HUES6 (cell line): ENCODE results near the gene MMEL1.
"Not testable (repeated sequence)": the region's sequence is repeated elsewhere in the genome, so short reads cannot be mapped to it uniquely, and the experiment has no call there.

Experiments used
- H3K27ac ChIP-seq: 2 replicates; pipeline ENCODE4 v1.7.0; 2013; ENCODE audit warnings: low read depth, mild to moderate bottlenecking, low read length, inconsistent platforms
- H3K27me3 ChIP-seq: 2 replicates; pipeline ENCODE4 v1.6.1; 2013; ENCODE audit warnings: low read length; ENCODE audit not compliant: control insufficient read depth, insufficient read depth
- H3K36me3 ChIP-seq: 2 replicates; pipeline ENCODE4 v1.6.1; 2013; ENCODE audit warnings: low read length; ENCODE audit not compliant: control insufficient read depth, insufficient read depth
- H3K4me1 ChIP-seq: 2 replicates; pipeline ENCODE4 v1.6.1; 2013; ENCODE audit warnings: low read length; ENCODE audit not compliant: control insufficient read depth, insufficient read depth
- H3K4me3 ChIP-seq: 2 replicates; pipeline ENCODE4 v1.5.1; 2013; ENCODE audit warnings: low read depth, low read length
- H3K9ac ChIP-seq: one replicate; pipeline ENCODE4 v1.6.1; 2013; ENCODE audit warnings: mild to moderate bottlenecking, low read length
- H3K9me3 ChIP-seq: 2 replicates; pipeline ENCODE4 v1.6.1; 2013; ENCODE audit warnings: low read depth, low read length; ENCODE audit not compliant: control insufficient read depth, insufficient read depth

Gene MMEL1

GRCh38 chr1:2652152-2652925 lies 19.5 kb upstream of the MMEL1 start:
- H3K9ac ChIP-seq, H3K4me3 ChIP-seq, H3K4me1 ChIP-seq, H3K36me3 ChIP-seq, H3K27ac ChIP-seq: not testable (repeated sequence)
- Histone ChIP-seq H3K9me3 (peaks cover 75% of the 10 kb centered on the region), H3K27me3 (peaks cover 79% of the 10 kb centered on the region)

- H3K4me1 ChIP-seq, result no peaks in the 10 kb centered on the region
- peaks cover 74% of the 10 kb centered on the region for H3K27me3 ChIP-seq
- no peak overlapping the region for H3K9ac ChIP-seq
- H3K36me3 ChIP-seq, result no peaks in the 10 kb centered on the region
- H3K9me3 ChIP-seq, result peaks cover 76% of the 10 kb centered on the region
- no peak overlapping the region for H3K27ac ChIP-seq
- no peak overlapping the region for H3K4me3 ChIP-seq
These were observed 18.3 kb upstream of the MMEL1 start for GRCh38 chr1:2650967-2651645.

DNA sequence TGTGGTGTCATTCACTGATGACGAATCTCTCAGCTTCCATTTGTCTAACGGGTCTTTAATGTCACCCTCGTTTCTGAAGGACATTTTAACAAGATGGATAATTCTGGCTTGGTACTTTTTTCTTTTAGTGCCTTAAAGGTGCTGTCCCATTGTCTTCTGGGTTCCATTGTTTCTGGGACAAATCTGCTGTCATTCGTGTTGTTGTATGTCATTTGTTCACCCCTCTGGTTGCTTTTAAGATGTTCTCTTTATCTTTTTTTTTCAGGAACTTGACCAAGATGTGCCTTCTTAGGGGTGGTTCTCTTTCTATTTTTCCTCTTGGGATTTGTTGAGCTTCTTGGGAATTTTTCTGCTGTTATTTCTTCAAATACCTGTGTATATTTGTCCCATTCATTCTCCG lies 14.0 kb upstream of the MMEL1 start:
- Histone ChIP-seq H3K27ac (no peak overlapping the region), H3K9ac (no peak overlapping the region), H3K4me1 (peaks cover 6% of the 10 kb centered on the region; the same call in 1 of the 2 replicates), H3K4me3 (no peak overlapping the region), H3K9me3 (peaks cover 44% of the 10 kb centered on the region), H3K27me3 (peaks cover 53% of the 10 kb centered on the region), H3K36me3 (no peaks in the 10 kb centered on the region)

DNA sequence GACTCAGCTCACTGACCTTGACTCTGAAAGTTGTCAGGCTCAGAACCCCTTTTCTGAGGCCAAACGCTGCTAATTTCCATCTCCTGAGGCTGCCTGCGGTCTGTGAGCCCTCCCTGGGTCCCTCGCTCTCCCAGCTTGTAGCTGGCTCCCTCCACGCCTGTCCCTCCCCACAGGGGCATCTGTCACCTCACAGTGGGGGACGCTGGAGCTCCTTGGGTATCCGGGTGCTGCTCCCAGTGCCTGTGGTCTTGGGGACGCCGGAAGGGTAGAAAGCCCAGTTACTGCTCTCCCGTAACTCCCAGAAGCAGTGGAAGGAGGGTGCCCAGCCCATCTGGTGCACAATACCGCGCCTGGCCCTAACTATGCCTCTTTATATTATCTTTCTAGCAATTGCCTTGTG lies 13.0 kb upstream of the MMEL1 start:
- Histone ChIP-seq H3K4me1 (peaks cover 10% of the 10 kb centered on the region), H3K36me3 (no peaks in the 10 kb centered on the region), H3K4me3 (no peak overlapping the region), H3K9me3 (peaks cover 39% of the 10 kb centered on the region), H3K27me3 (peaks cover 42% of the 10 kb centered on the region), H3K9ac (no peak overlapping the region), H3K27ac (no peak overlapping the region)

GRCh38 chr1:2645143-2645542 lies 12.3 kb upstream of the MMEL1 start:
- Histone ChIP-seq H3K9ac (no peak overlapping the region), H3K27me3 (peaks cover 36% of the 10 kb centered on the region), H3K9me3 (peaks cover 32% of the 10 kb centered on the region), H3K27ac (no peak overlapping the region), H3K36me3 (no peaks in the 10 kb centered on the region), H3K4me1 (peaks cover 10% of the 10 kb centered on the region), H3K4me3 (no peak overlapping the region)

- Histone ChIP-seq H3K9ac (no peak overlapping the region), H3K27ac (no peak overlapping the region), H3K4me1 (peaks cover 10% of the 10 kb centered on the region), H3K9me3 (peaks cover 31% of the 10 kb centered on the region), H3K4me3 (no peak overlapping the region), H3K36me3 (no peaks in the 10 kb centered on the region), H3K27me3 (peaks cover 31% of the 10 kb centered on the region)
These were observed 11.8 kb upstream of the MMEL1 start for GRCh38 chr1:2644591-2645101.

DNA sequence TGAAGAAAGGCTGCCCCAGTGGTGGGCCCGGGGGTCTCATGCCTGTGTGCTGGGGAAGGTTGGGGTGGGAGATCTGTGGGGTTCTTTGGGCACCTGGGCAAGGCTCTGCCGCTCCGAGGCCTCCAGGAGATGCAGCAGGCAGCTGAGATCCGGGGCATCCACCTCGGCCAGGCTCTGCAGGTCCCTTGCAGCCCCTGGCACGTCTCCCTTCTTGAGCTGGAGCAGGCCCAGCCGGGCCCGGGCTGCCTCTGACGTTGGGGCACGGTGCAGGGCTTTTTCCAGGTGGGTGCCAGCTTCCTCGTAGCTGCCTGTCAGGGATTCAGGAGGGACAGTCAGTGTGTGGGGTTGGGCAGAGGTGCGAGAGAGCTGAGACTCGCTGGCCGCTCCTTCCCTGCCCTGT lies 11.4 kb upstream of the MMEL1 start:
- no peaks in the 10 kb centered on the region for H3K36me3 ChIP-seq
- peaks cover 30% of the 10 kb centered on the region for H3K27me3 ChIP-seq
- no peak overlapping the region for H3K27ac ChIP-seq
- no peak overlapping the region for H3K9ac ChIP-seq
- H3K4me1 ChIP-seq, result peaks cover 10% of the 10 kb centered on the region
- no peak overlapping the region for H3K4me3 ChIP-seq
- H3K9me3 ChIP-seq, result peaks cover 28% of the 10 kb centered on the region

GRCh38 chr1:2643414-2644077 lies 10.7 kb upstream of the MMEL1 start:
- peaks cover 30% of the 10 kb centered on the region for H3K27me3 ChIP-seq
- no peaks in the 10 kb centered on the region for H3K36me3 ChIP-seq
- H3K9me3 ChIP-seq, result peaks cover 22% of the 10 kb centered on the region
- H3K9ac ChIP-seq, result no peak overlapping the region
- H3K4me3 ChIP-seq, result peak overlapping the region; percentile 91
- H3K27ac ChIP-seq, result no peak overlapping the region
- H3K4me1 ChIP-seq, result peaks cover 10% of the 10 kb centered on the region

GRCh38 chr1:2642560-2643413 lies 10.0 kb upstream of the MMEL1 start:
- Histone ChIP-seq H3K9ac (peak overlapping the region; percentile 70), H3K36me3 (no peaks in the 10 kb centered on the region), H3K4me1 (peaks cover 10% of the 10 kb centered on the region), H3K27ac (0 out of 2 replicates have a peak overlapping the region, but pooled peaks have one; percentile 39), H3K9me3 (peaks cover 15% of the 10 kb centered on the region), H3K27me3 (peaks cover 36% of the 10 kb centered on the region), H3K4me3 (peak overlapping the region; percentile 91)

DNA sequence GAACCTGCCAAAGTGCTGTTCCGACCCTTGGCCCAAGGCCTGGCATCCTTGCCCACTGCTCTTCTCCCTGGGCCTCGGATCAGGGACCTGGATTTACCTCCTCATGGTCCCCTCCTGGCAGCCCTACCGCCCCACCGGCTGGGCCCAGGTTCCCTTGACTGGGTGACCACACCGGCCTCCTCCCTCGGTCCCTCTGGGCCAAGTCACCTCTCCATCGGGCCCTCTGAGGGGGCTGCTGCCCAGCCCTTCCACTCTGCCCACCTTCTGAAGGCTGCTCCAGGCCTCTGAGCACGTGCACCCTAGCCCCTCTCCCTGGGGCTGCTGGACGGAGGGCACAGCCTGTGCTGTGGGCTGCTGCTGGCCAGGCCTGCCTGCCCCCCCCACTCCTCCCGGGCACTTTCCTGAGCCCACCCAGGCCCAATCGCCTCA lies 9.3 kb upstream of the MMEL1 start:
- Histone ChIP-seq H3K4me3 (peak overlapping the region; percentile 91), H3K27me3 (peaks cover 43% of the 10 kb centered on the region), H3K9ac (peak overlapping the region; percentile 70), H3K9me3 (peaks cover 11% of the 10 kb centered on the region), H3K4me1 (peaks cover 10% of the 10 kb centered on the region), H3K36me3 (no peaks in the 10 kb centered on the region), H3K27ac (no peak overlapping the region)
